ENCODE results near the gene FAM25A. TPM values are rescaled to one million over a fixed set of nuclear protein-coding genes. Genes with fewer than 3 reads are reported as not detected.
"Not testable (repeated sequence)": the region's sequence is repeated elsewhere in the genome, so short reads cannot be mapped to it uniquely, and the experiment has no call there.

Gene FAM25A
- total RNA-seq, 1 experiment from 2014 or later, result 2.7 TPM

GRCh38 chr10:87000491-87000890, 19.6 kb upstream of the FAM25A start:
- Histone ChIP-seq H3K4me2 (ENCODE audit: low read length) (no peak overlapping the region), H3K27me3 (ENCODE audit: insufficient read depth, low read length) (no peaks in the 10 kb centered on the region), H3K27ac (ENCODE audit: low read depth, low read length) (no peak overlapping the region), H3K9me3 (ENCODE audit: control insufficient read depth in 1 of 2, insufficient read depth in 1 of 2, low read depth in 1 of 2, low read length in 2 of 2) (no peaks in the 10 kb centered on the region), H3K9me2 (ENCODE audit: insufficient read depth) (no peaks in the 10 kb centered on the region), H3K9ac (ENCODE audit: low read length) (no peak overlapping the region), H3K79me2 (ENCODE audit: insufficient read depth, low read length) (no peaks in the 10 kb centered on the region), H3K4me1 (ENCODE audit: control insufficient read depth in 1 of 2, insufficient read depth in 2 of 2, low read length in 2 of 2) (no peaks in the 10 kb centered on the region; a peak in 1 of 4 replicates), H3K36me3 (ENCODE audit: control insufficient read depth in 1 of 2, insufficient read depth in 2 of 2, low read length in 2 of 2) (no peaks in the 10 kb centered on the region), H2AFZ (ENCODE audit: low read depth, low read length, poor library complexity, severe bottlenecking) (no peak overlapping the region), H3K4me3 (replicated peaks in 1 of 2; ENCODE audit: low read depth in 1 of 2, low read length in 2 of 2) (no peak overlapping the region), H4K20me1 (ENCODE audit: insufficient read depth) (no peaks in the 10 kb centered on the region)
- ChIA-PET POLR2A (no interaction called here), CTCF (no interaction called here), RAD21 (ENCODE audit: low non-redundant PET in 1 of 2, low total read pairs in 2 of 2, uncharacterized antibody in 2 of 2, unreplicated experiment in 2 of 2) (no interaction called here)
- TF ChIP-seq EZH2 (IDR thresholded peaks at IDR 0.05), result no peak
- no peak for TF ChIP-seq REST (IDR thresholded peaks at IDR 0.05; ENCODE audit: low read depth)
- TF ChIP-seq ZNF274 (IDR thresholded peaks at IDR 0.05; ENCODE audit: low read depth, low read length), result no peak
- no peak for TF ChIP-seq ATF3 (IDR thresholded peaks at IDR 0.05)
- no peak for TF ChIP-seq POLR2A (IDR thresholded peaks at IDR 0.05; ENCODE audit: borderline replicate concordance, extremely low read depth, insufficient read depth, insufficient read length)
- no peak for TF ChIP-seq SIN3A (IDR thresholded peaks at IDR 0.05; ENCODE audit: low read depth)
- TF ChIP-seq CTCF (IDR thresholded peaks at IDR 0.05 in 2 of 3, conservative IDR thresholded peaks at IDR 0.05 in 1 of 3; ENCODE audit: borderline replicate concordance in 1 of 3, insufficient read depth in 1 of 3, low read depth in 2 of 3, low read length in 2 of 3), result no peak
- no peak for TF ChIP-seq JUND (IDR thresholded peaks at IDR 0.05)
- no peak for TF ChIP-seq CEBPB (IDR thresholded peaks at IDR 0.05; ENCODE audit: low read depth)
- no peak for TF ChIP-seq CBX3 (IDR thresholded peaks at IDR 0.05; ENCODE audit: low read depth)
- ATAC-seq (no peak), DNase-seq (ENCODE audit: low read depth, low spot score) (no peak)
- intact Hi-C loops (cut with micrococcal nuclease), result no loop called here
- no TSS peak for BruUV-seq (replicated peaks)

GRCh38 chr10:87007124-87007523, 13.0 kb upstream of the FAM25A start:
- ATAC-seq; BruUV-seq (replicated peaks); H3K4me2 ChIP-seq (ENCODE audit: low read length); H3K4me1 ChIP-seq (ENCODE audit: control insufficient read depth in 1 of 2, insufficient read depth in 2 of 2, low read length in 2 of 2); H2AFZ ChIP-seq (ENCODE audit: low read depth, low read length, poor library complexity, severe bottlenecking); RAD21 ChIA-PET (ENCODE audit: low non-redundant PET in 1 of 2, low total read pairs in 2 of 2, uncharacterized antibody in 2 of 2, unreplicated experiment in 2 of 2); CTCF ChIA-PET; H3K27ac ChIP-seq (ENCODE audit: low read depth, low read length); H3K27me3 ChIP-seq (ENCODE audit: insufficient read depth, low read length); H4K20me1 ChIP-seq (ENCODE audit: insufficient read depth); DNase-seq (ENCODE audit: low read depth, low spot score); H3K36me3 ChIP-seq (ENCODE audit: control insufficient read depth in 1 of 2, insufficient read depth in 2 of 2, low read length in 2 of 2); H3K9ac ChIP-seq (ENCODE audit: low read length); H3K79me2 ChIP-seq (ENCODE audit: insufficient read depth, low read length); intact Hi-C loops (cut with micrococcal nuclease); POLR2A ChIA-PET; H3K9me3 ChIP-seq (ENCODE audit: control insufficient read depth in 1 of 2, insufficient read depth in 1 of 2, low read depth in 1 of 2, low read length in 2 of 2); H3K4me3 ChIP-seq (replicated peaks in 1 of 2; ENCODE audit: low read depth in 1 of 2, low read length in 2 of 2); H3K9me2 ChIP-seq (ENCODE audit: insufficient read depth): not testable (repeated sequence)

- CTCF ChIA-PET; H3K9ac ChIP-seq (ENCODE audit: low read length); ATAC-seq; H3K9me3 ChIP-seq (ENCODE audit: control insufficient read depth in 1 of 2, insufficient read depth in 1 of 2, low read depth in 1 of 2, low read length in 2 of 2); H3K27ac ChIP-seq (ENCODE audit: low read depth, low read length); H2AFZ ChIP-seq (ENCODE audit: low read depth, low read length, poor library complexity, severe bottlenecking); RAD21 ChIA-PET (ENCODE audit: low non-redundant PET in 1 of 2, low total read pairs in 2 of 2, uncharacterized antibody in 2 of 2, unreplicated experiment in 2 of 2); H3K4me1 ChIP-seq (ENCODE audit: control insufficient read depth in 1 of 2, insufficient read depth in 2 of 2, low read length in 2 of 2); H3K9me2 ChIP-seq (ENCODE audit: insufficient read depth); H4K20me1 ChIP-seq (ENCODE audit: insufficient read depth); H3K79me2 ChIP-seq (ENCODE audit: insufficient read depth, low read length); BruUV-seq (replicated peaks); H3K27me3 ChIP-seq (ENCODE audit: insufficient read depth, low read length); intact Hi-C loops (cut with micrococcal nuclease); H3K36me3 ChIP-seq (ENCODE audit: control insufficient read depth in 1 of 2, insufficient read depth in 2 of 2, low read length in 2 of 2); DNase-seq (ENCODE audit: low read depth, low spot score); H3K4me2 ChIP-seq (ENCODE audit: low read length); H3K4me3 ChIP-seq (replicated peaks in 1 of 2; ENCODE audit: low read depth in 1 of 2, low read length in 2 of 2); POLR2A ChIA-PET: not testable (repeated sequence)
Observed at GRCh38 chr10:87007674-87008073, 12.4 kb upstream of the FAM25A start.

Measured in HCT116 (cell line).